Liver (tissue), 9 donors: ENCODE data around the gene FNBP1. TPM values are rescaled to one million over a fixed set of nuclear protein-coding genes. Genes with fewer than 3 reads are reported as not detected.

ENCODE experiments used
- DNase-seq: peaks from one replicate; pipeline ENCODE4 v3.0.0-alpha.2; 2017; ENCODE audit warnings: low spot score
- H3K27ac ChIP-seq, 2 donors: one replicate each; pipeline ENCODE4 v1.7.0; 2013; ENCODE audit warnings: inconsistent platforms in 2 of 2, low read length in 2 of 2, control low read depth in 1 of 2, low read depth in 1 of 2, mild to moderate bottlenecking in 1 of 2
- H3K27me3 ChIP-seq, 4 donors: one replicate each; pipeline versions ENCODE4 v1.6.1 to v1.7.0; 2013; ENCODE audit warnings: low read length in 3 of 4, inconsistent platforms in 1 of 4, mild to moderate bottlenecking in 1 of 4, moderate library complexity in 1 of 4; ENCODE audit not compliant: control insufficient read depth in 4 of 4, insufficient read depth in 4 of 4
- H3K36me3 ChIP-seq, 4 donors: one replicate each; pipeline versions ENCODE4 v1.6.1 to v1.7.0; 2013; ENCODE audit warnings: low read length in 3 of 4, mild to moderate bottlenecking in 3 of 4, low read depth in 1 of 4, moderate library complexity in 1 of 4; ENCODE audit not compliant: control insufficient read depth in 4 of 4, insufficient read depth in 3 of 4
- H3K4me1 ChIP-seq, 4 donors: one replicate each; pipeline versions ENCODE4 v1.6.1 to v1.7.0; 2013; ENCODE audit warnings: low read length in 3 of 4, mild to moderate bottlenecking in 3 of 4, moderate library complexity in 1 of 4; ENCODE audit not compliant: control insufficient read depth in 4 of 4, insufficient read depth in 4 of 4
- H3K4me3 ChIP-seq, 3 donors: one replicate each; pipeline versions ENCODE4 v1.6.1 to v1.7.0; 2013; ENCODE audit warnings: low read length in 3 of 3, control low read depth in 1 of 3, low read depth in 1 of 3, mild to moderate bottlenecking in 1 of 3
- H3K9ac ChIP-seq, 2 donors: one replicate each; pipeline ENCODE4 v1.7.0; 2013; ENCODE audit warnings: low read length in 2 of 2, mild to moderate bottlenecking in 2 of 2, moderate library complexity in 2 of 2, control low read depth in 1 of 2, low read depth in 1 of 2
- H3K9me3 ChIP-seq, 4 donors: one replicate each; pipeline versions ENCODE4 v1.6.1 to v1.7.0; 2013; ENCODE audit warnings: low read length in 3 of 4; ENCODE audit not compliant: control insufficient read depth in 4 of 4
- ATF3 ChIP-seq: IDR thresholded peaks from 2 replicates; pipeline ENCODE4 v1.6.1; 2016; ENCODE audit warnings: antibody characterized with exemption
- CTCF ChIP-seq: fragments of 150-350 bp; IDR thresholded peaks from 2 replicates; pipeline ENCODE4 v1.5.1; 2017; ENCODE audit warnings: improper control_type of control experiment, low read depth, low read length; ENCODE audit not compliant: missing input control
- FOXA1 ChIP-seq: IDR thresholded peaks from 2 replicates; pipeline ENCODE4 v1.6.1; 2016; ENCODE audit warnings: antibody characterized with exemption
- FOXA2 ChIP-seq: IDR thresholded peaks from 2 replicates; pipeline ENCODE4 v1.6.1; 2016; ENCODE audit warnings: antibody characterized with exemption
- GABPA ChIP-seq, 2 donors: IDR thresholded peaks in 1 of 2; conservative IDR thresholded peaks in 1 of 2; 2 replicates each; pipeline ENCODE4 v1.6.1; 2016; ENCODE audit warnings: antibody characterized with exemption in 2 of 2, mild to moderate bottlenecking in 1 of 2, moderate library complexity in 1 of 2
- HNF4A ChIP-seq, 2 donors: conservative IDR thresholded peaks; 2 replicates each; pipeline ENCODE4 v1.6.1; 2016; ENCODE audit warnings: antibody characterized with exemption in 2 of 2, mild to moderate bottlenecking in 2 of 2
- HNF4G ChIP-seq: IDR thresholded peaks from 2 replicates; pipeline ENCODE4 v1.6.1; 2016; ENCODE audit warnings: antibody characterized with exemption
- JUND ChIP-seq, 2 donors: IDR thresholded peaks; 2 replicates each; pipeline ENCODE4 v1.6.1; 2016; ENCODE audit warnings: antibody characterized with exemption in 2 of 2
- NR2F2 ChIP-seq: IDR thresholded peaks from 2 replicates; pipeline ENCODE4 v1.6.1; 2016; ENCODE audit warnings: antibody characterized with exemption
- RAD21 ChIP-seq, 2 donors: IDR thresholded peaks; 2 replicates each; pipeline ENCODE4 v1.6.1; 2016; ENCODE audit warnings: antibody characterized with exemption in 2 of 2, mild to moderate bottlenecking in 2 of 2
- REST ChIP-seq: IDR thresholded peaks from 2 replicates; pipeline ENCODE4 v1.6.1; 2016; ENCODE audit warnings: antibody characterized with exemption, mild to moderate bottlenecking
- RXRA ChIP-seq, 2 donors: IDR thresholded peaks; 2 replicates each; pipeline ENCODE4 v1.6.1; 2017 to 2018; ENCODE audit warnings: antibody characterized with exemption in 2 of 2, mild to moderate bottlenecking in 1 of 2
- SP1 ChIP-seq: IDR thresholded peaks from 2 replicates; pipeline ENCODE4 v1.6.1; 2018; ENCODE audit warnings: antibody characterized with exemption, mild to moderate bottlenecking
- TAF1 ChIP-seq: conservative IDR thresholded peaks from 2 replicates; pipeline ENCODE4 v1.6.1; 2016; ENCODE audit warnings: antibody characterized with exemption, mild to moderate bottlenecking
- YY1 ChIP-seq: IDR thresholded peaks from 2 replicates; pipeline ENCODE4 v1.6.1; 2016; ENCODE audit warnings: antibody characterized with exemption, mild to moderate bottlenecking
- ZBTB33 ChIP-seq: IDR thresholded peaks from 2 replicates; pipeline ENCODE4 v1.6.1; 2016; ENCODE audit warnings: antibody characterized with exemption
- WGBS: extraction: QIAGEN DNeasy Blood & Tissue Kit; methylation state at CpG from one replicate; pipeline ENCODE4 v1.1.7; 2013; 5-methylcytosine and 5-hydroxymethylcytosine counted together
- polyA plus RNA-seq, 2 donors: library from polyadenylated mRNA; stranded (reverse) in 1 of 2; unstranded in 1 of 2; fragments of 200-250 nt in 1 of 2; fragments of >200 nt in 1 of 2; fragmentation: Nextera tagmentation in 1 of 2; extraction: Ambion mirVana in 1 of 2; gene quantifications; one replicate each; pipeline versions ENCODE4 v1.2.1 to v1.2.3, GENCODE V29; 2013 to 2015
- total RNA-seq, 2 donors: library from RNA; depleted of rRNA; stranded (reverse); fragments of >200 nt; gene quantifications; one replicate each; pipeline ENCODE4 v1.2.3, GENCODE V29; 2014
- donor health status: healthy.
- donor health status: healthy.
- donor health status: healthy.
- donor health status: healthy.
- donor health status: healthy.

The FNBP1 gene
- total and polyA plus RNA-seq, 4 donors: 6.6 to 15.6 (median 12.3) TPM

- Histone ChIP-seq H3K9me3 (no peaks in the 10 kb centered on the region), H3K27ac (peak overlapping the region in 1 of 2 donors; percentile 28), H3K27me3 (no peaks in the 10 kb centered on the region), H3K9ac (no peak overlapping the region), H3K36me3 (peaks cover 3 to 10% (median 6%) of the 10 kb centered on the region in 4 donors), H3K4me3 (no peak overlapping the region), H3K4me1 (peaks cover 0 to 5% (median 3%) of the 10 kb centered on the region in 4 donors)
- TF ChIP-seq FOXA2: no peak
- no peak for TF ChIP-seq RAD21 (IDR thresholded peaks at IDR 0.05)
- no peak for TF ChIP-seq NR2F2
- no peak for TF ChIP-seq CTCF
- TF ChIP-seq HNF4G: no peak
- TF ChIP-seq TAF1: no peak
- no peak for TF ChIP-seq SP1
- TF ChIP-seq RXRA (IDR thresholded peaks at IDR 0.05): no peak
- TF ChIP-seq YY1: no peak
- no peak for TF ChIP-seq JUND (IDR thresholded peaks at IDR 0.05)
- WGBS: 72% methylated on average over 6 of the region's 6 CpGs
- DNase-seq: no peak
Observed at GRCh38 chr9:129954868-129955550, 88.0 kb downstream of the FNBP1 start.

GRCh38 chr9:129953736-129954135 lies 89.3 kb downstream of the FNBP1 start:
- H3K27ac ChIP-seq: no peak overlapping the region
- DNase-seq: no peak
- no peak overlapping the region for H3K9ac ChIP-seq
- H3K27me3 ChIP-seq: no peaks in the 10 kb centered on the region
- peaks cover 3 to 10% (median 7%) of the 10 kb centered on the region in 4 donors for H3K36me3 ChIP-seq
- TF ChIP-seq RXRA (IDR thresholded peaks at IDR 0.05): no peak
- no peak for TF ChIP-seq NR2F2
- no peak for TF ChIP-seq HNF4G
- no peak for TF ChIP-seq YY1
- TF ChIP-seq ATF3: no peak
- no peak for TF ChIP-seq FOXA1
- no peak for TF ChIP-seq GABPA (IDR thresholded peaks at IDR 0.05 in 1 of 2, conservative IDR thresholded peaks at IDR 0.05 in 1 of 2)
- TF ChIP-seq SP1: no peak
- TF ChIP-seq REST: no peak
- no peak for TF ChIP-seq HNF4A (conservative IDR thresholded peaks at IDR 0.05)
- TF ChIP-seq JUND (IDR thresholded peaks at IDR 0.05): no peak
- no peak for TF ChIP-seq ZBTB33
- no peak overlapping the region for H3K4me3 ChIP-seq
- 91% methylated on average over 1 of the region's 1 CpG for WGBS
- H3K9me3 ChIP-seq: no peaks in the 10 kb centered on the region
- peaks cover 0 to 5% (median 3%) of the 10 kb centered on the region in 4 donors for H3K4me1 ChIP-seq
